ENCODE data around the gene PNPLA3. TPM values are rescaled to one million over a fixed set of nuclear protein-coding genes. Genes with fewer than 3 reads are reported as not detected.
A peak's percentile ranks its signal among the peaks of the same experiment; 100 is the strongest.

The PNPLA3 gene
- total RNA-seq, 4 donors from 2014 or later: 0.32 TPM; not detected in 3

GRCh38 chr22:43994416-43994815 lies 70.8 kb downstream of the PNPLA3 start:
- TF ChIP-seq, protein P1, sequence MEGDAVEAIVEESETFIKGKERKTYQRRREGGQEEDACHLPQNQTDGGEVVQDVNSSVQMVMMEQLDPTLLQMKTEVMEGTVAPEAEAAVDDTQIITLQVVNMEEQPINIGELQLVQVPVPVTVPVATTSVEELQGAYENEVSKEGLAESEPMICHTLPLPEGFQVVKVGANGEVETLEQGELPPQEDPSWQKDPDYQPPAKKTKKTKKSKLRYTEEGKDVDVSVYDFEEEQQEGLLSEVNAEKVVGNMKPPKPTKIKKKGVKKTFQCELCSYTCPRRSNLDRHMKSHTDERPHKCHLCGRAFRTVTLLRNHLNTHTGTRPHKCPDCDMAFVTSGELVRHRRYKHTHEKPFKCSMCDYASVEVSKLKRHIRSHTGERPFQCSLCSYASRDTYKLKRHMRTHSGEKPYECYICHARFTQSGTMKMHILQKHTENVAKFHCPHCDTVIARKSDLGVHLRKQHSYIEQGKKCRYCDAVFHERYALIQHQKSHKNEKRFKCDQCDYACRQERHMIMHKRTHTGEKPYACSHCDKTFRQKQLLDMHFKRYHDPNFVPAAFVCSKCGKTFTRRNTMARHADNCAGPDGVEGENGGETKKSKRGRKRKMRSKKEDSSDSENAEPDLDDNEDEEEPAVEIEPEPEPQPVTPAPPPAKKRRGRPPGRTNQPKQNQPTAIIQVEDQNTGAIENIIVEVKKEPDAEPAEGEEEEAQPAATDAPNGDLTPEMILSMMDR (IDR thresholded peaks at IDR 0.05): no peak
- no peak for TF ChIP-seq POLR2A (IDR thresholded peaks at IDR 0.05)
- no peak for TF ChIP-seq EP300 (IDR thresholded peaks at IDR 0.05; ENCODE audit: low read depth)
- no peak for TF ChIP-seq POLR2AphosphoS5 (IDR thresholded peaks at IDR 0.05)
- intact Hi-C loops (cut with DNase I; ENCODE audit: low total_unique reads): loop anchor here (5.0 kb wide), 2 partner anchors 88 to 633 kb away; no protein-coding TSS in a partner anchor
- H3K9me3 ChIP-seq: no peaks in the 10 kb centered on the region
- in situ Hi-C loops (cut with MboI; ENCODE audit: low pct_ligation_motif_present in 1 of 4, low pct_unique_long_range_greater_than_20kb in 1 of 4, low sequenced_read_pairs in 3 of 4): loop anchor here (5.0 to 10.0 kb wide), 4 partner anchors 90 to 640 kb away; no protein-coding TSS in a partner anchor
- H3K4me1 ChIP-seq: peaks cover 3 to 4% (median 4%) of the 10 kb centered on the region in 4 donors
- H3K27me3 ChIP-seq: no peaks in the 10 kb centered on the region
- no peak overlapping the region for H3K4me3 ChIP-seq
- H3K27ac ChIP-seq: no peak overlapping the region
- no peak for DNase-seq
- 91 to 100% methylated on average over 1 to 9 of the region's 9 CpGs for WGBS, 2 donors (ENCODE audit: low coverage in 1 of 2)
- peaks cover 0 to 27% (median 14%) of the 10 kb centered on the region in 4 donors for H3K36me3 ChIP-seq

DNA sequence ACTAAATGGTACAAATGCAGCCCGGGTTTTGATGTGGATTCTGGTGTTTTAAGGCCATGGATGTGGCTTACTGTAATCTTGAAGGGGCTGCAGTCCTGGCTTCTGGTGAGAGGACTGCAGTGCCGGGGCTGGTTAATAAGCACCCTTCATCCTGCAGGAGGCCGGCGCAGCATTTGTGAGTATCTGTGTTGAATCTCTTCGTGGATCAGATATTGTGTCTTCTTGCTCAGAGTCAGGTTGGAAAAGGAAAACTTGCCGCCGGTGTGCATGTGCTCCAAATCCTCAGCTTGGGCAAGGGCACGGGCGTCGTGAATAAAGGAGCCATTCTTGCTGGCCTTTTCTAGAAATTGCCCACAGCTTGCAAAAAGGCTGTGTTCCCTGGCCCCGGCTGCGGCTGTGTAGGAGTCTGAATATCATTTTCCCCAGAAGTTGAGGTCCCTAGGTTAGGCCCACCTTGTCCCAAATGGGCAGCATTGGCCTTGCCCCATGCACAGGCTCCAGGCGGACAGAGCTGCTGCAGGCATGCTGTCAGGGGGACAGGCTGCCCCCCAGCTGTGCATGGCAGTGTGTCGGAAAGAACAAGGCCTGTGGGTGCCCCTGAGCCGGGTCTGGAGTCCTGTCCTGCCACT lies 71.6 kb downstream of the PNPLA3 start:
- H3K27ac ChIP-seq: no peak overlapping the region
- peaks cover 0 to 21% (median 10%) of the 10 kb centered on the region in 4 donors for H3K36me3 ChIP-seq
- no peak for TF ChIP-seq POLR2A (IDR thresholded peaks at IDR 0.05)
- TF ChIP-seq, protein P1 (IDR thresholded peaks at IDR 0.05): no peak
- no peak for TF ChIP-seq EP300 (IDR thresholded peaks at IDR 0.05; ENCODE audit: low read depth)
- no peak for TF ChIP-seq POLR2AphosphoS5 (IDR thresholded peaks at IDR 0.05)
- WGBS, 2 donors (ENCODE audit: low coverage in 1 of 2): 96% methylated on average over 14 of the region's 15 CpGs; no CpG with 5 or more reads in 1 of the 2 donors
- DNase-seq: no peak
- H3K9me3 ChIP-seq: no peaks in the 10 kb centered on the region
- H3K4me3 ChIP-seq: no peak overlapping the region
- in situ Hi-C loops (cut with MboI; ENCODE audit: low pct_ligation_motif_present in 1 of 4, low pct_unique_long_range_greater_than_20kb in 1 of 4, low sequenced_read_pairs in 3 of 4) (loop anchor here (5.0 to 10.0 kb wide), 4 partner anchors 90 to 640 kb away; no protein-coding TSS in a partner anchor), intact Hi-C loops (cut with DNase I; ENCODE audit: low total_unique reads) (no loop called here)
- no peaks in the 10 kb centered on the region for H3K27me3 ChIP-seq
- peaks cover 3 to 4% (median 4%) of the 10 kb centered on the region in 4 donors for H3K4me1 ChIP-seq

- no peak for TF ChIP-seq POLR2A (IDR thresholded peaks at IDR 0.05)
- TF ChIP-seq, protein P1 (IDR thresholded peaks at IDR 0.05): no peak
- Histone ChIP-seq H3K9me3 (no peaks in the 10 kb centered on the region), H3K27me3 (no peaks in the 10 kb centered on the region), H3K36me3 (peaks cover 0 to 20% (median 7%) of the 10 kb centered on the region in 4 donors), H3K4me1 (peaks cover 3 to 4% (median 4%) of the 10 kb centered on the region in 4 donors), H3K4me3 (peak overlapping the region in 2 of 4 donors; percentile 5 to 23), H3K27ac (peak overlapping the region in 3 of 4 donors; percentile 15 to 36 (median 22))
- intact Hi-C loops (cut with DNase I; ENCODE audit: low total_unique reads): no loop called here
- no peak for DNase-seq
- 80% methylated on average over 2 to 10 of the region's 10 CpGs for WGBS, 2 donors (ENCODE audit: low coverage in 1 of 2)
- in situ Hi-C loops (cut with MboI; ENCODE audit: low pct_ligation_motif_present in 1 of 4, low pct_unique_long_range_greater_than_20kb in 1 of 4, low sequenced_read_pairs in 3 of 4): loop anchor here (5.0 to 10.0 kb wide), 4 partner anchors 89 to 639 kb away; no protein-coding TSS in a partner anchor
These were observed 72.2 kb downstream of the PNPLA3 start for GRCh38 chr22:43995798-43996169.

DNA sequence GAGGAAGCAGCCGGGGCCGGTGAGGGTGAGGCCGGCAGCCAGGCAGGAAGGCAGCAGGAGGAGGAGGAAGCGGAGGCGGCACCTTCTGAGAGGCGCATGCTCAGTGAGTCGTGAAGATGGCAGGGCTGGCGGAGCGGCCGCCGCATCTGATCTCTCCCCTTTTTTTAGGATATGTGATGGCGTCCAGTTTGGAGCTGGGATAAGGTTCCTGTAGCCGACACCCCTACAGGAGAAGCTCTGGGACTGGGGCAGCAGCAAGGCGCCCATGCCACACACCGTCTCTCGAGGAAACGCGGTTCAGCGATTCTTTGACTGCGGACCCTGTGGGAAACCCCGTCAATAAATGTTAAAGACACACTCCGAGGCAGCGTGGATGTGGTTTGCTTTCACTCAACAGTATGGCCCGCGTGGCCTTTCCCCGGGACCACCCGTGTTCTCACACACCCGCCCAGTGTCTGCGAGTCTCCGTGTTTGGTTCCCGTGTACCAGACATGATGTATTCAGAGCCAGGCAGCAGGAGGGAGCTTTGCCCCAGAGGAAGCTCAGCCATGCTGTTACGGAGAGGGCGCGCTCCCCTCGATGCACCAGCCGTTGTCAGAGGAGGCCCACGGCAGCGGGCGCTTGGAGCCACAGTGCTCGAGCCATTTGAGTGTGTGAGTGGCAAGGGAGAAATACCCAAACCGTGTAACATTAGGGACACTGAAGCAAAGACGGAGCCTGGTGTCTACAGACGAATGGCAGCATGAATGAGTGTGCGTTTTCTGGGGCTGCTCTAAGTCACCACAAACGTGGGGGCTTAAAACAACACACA lies 72.8 kb downstream of the PNPLA3 start:
- intact Hi-C loops (cut with DNase I; ENCODE audit: low total_unique reads) (no loop called here), in situ Hi-C loops (cut with MboI; ENCODE audit: low pct_ligation_motif_present in 1 of 4, low pct_unique_long_range_greater_than_20kb in 1 of 4, low sequenced_read_pairs in 3 of 4) (loop anchor here (5.0 to 10.0 kb wide), 4 partner anchors 88 to 638 kb away; no protein-coding TSS in a partner anchor)
- no peaks in the 10 kb centered on the region for H3K27me3 ChIP-seq
- peak; percentile 67 for DNase-seq
- no peaks in the 10 kb centered on the region for H3K9me3 ChIP-seq
- H3K4me3 ChIP-seq: peak overlapping the region in 3 of 4 donors; percentile 4 to 23 (median 5)
- TF ChIP-seq EP300 (IDR thresholded peaks at IDR 0.05; ENCODE audit: low read depth) (no peak), POLR2A (IDR thresholded peaks at IDR 0.05) (no peak)
- 75 to 89% methylated on average over 4 to 45 of the region's 45 CpGs for WGBS, 2 donors (ENCODE audit: low coverage in 1 of 2)
- peaks cover 0 to 20% (median 7%) of the 10 kb centered on the region in 4 donors for H3K36me3 ChIP-seq
- H3K27ac ChIP-seq: peak overlapping the region in 3 of 4 donors; percentile 14 to 36 (median 22)
- H3K4me1 ChIP-seq: peaks cover 3 to 4% (median 4%) of the 10 kb centered on the region in 4 donors

All from transverse colon (tissue), 4 donors.